HepG2 (cell line): ENCODE data around the gene SDR39U1. TPM values are rescaled to one million over a fixed set of nuclear protein-coding genes. Genes with fewer than 3 reads are reported as not detected.

ENCODE experiments used
- CC2D1A ChIP-seq: sonication (generic); formaldehyde crosslinking; IDR thresholded peaks from 2 replicates; pipeline ENCODE4 v1.8.1; 2023; ENCODE audit warnings: mild to moderate bottlenecking, missing genetic modification reagents
- GTF3A ChIP-seq: sonication (generic); formaldehyde crosslinking; conservative IDR thresholded peaks from 2 replicates; pipeline ENCODE4 v1.4.0; 2020; ENCODE audit warnings: mild to moderate bottlenecking, missing genetic modification reagents
- HIVEP1 ChIP-seq: sonication (generic); formaldehyde crosslinking; IDR thresholded peaks from 2 replicates; pipeline ENCODE4 v1.4.0; 2020; ENCODE audit warnings: mild to moderate bottlenecking, missing genetic modification reagents
- HMG20A ChIP-seq: IDR thresholded peaks from 2 replicates; pipeline ENCODE4 v1.6.1; 2016; ENCODE audit warnings: borderline replicate concordance
- KAT7 ChIP-seq: IDR thresholded peaks from 2 replicates; pipeline ENCODE4 v1.6.1; 2018; ENCODE audit warnings: borderline replicate concordance, missing compliant biosample characterization
- MAZ ChIP-seq, 2 experiments: sonication (generic) in 1 of 2; formaldehyde crosslinking in 1 of 2; IDR thresholded peaks; 2 replicates each; pipeline versions ENCODE4 v1.5.0 to v1.6.1; 2012 to 2020; ENCODE audit warnings: low read depth in 2 of 2, mild to moderate bottlenecking in 2 of 2, borderline replicate concordance in 1 of 2, improper control_type of control experiment in 1 of 2, low read length in 1 of 2, missing genetic modification reagents in 1 of 2, moderate library complexity in 1 of 2
- NRL ChIP-seq: sonication (generic); formaldehyde crosslinking; IDR thresholded peaks from 2 replicates; pipeline ENCODE4 v1.5.0; 2020; ENCODE audit warnings: missing genetic modification reagents, mild to moderate bottlenecking, moderate library complexity, borderline replicate concordance
- RBM22 ChIP-seq: fragments of 200-400 bp; formaldehyde crosslinking; optimal IDR thresholded peaks from 2 replicates; pipeline ENCODE3; 2017; ENCODE audit warnings: mild to moderate bottlenecking, low read length, moderate library complexity
- SAP130 ChIP-seq: IDR thresholded peaks from 2 replicates; pipeline ENCODE4 v1.6.1; 2016; ENCODE audit warnings: low read depth
- ZNF333 ChIP-seq: sonication (generic); formaldehyde crosslinking; IDR thresholded peaks from 2 replicates; pipeline ENCODE4 v1.4.0; 2020; ENCODE audit warnings: mild to moderate bottlenecking, missing genetic modification reagents, borderline replicate concordance
- ZNF354B ChIP-seq: sonication (generic); formaldehyde crosslinking; IDR thresholded peaks from 2 replicates; pipeline ENCODE4 v1.8.0; 2022; ENCODE audit warnings: mild to moderate bottlenecking, missing genetic modification reagents
- ZNF382 ChIP-seq: sonication (generic); formaldehyde crosslinking; IDR thresholded peaks from 2 replicates; pipeline ENCODE4 v1.5.0; 2020; ENCODE audit warnings: missing genetic modification reagents, mild to moderate bottlenecking, borderline replicate concordance
- ZNF605 ChIP-seq: sonication (generic); formaldehyde crosslinking; IDR thresholded peaks from 2 replicates; pipeline ENCODE4 v1.8.0; 2022; ENCODE audit warnings: mild to moderate bottlenecking, missing genetic modification reagents
- ZNF674 ChIP-seq: sonication (generic); formaldehyde crosslinking; IDR thresholded peaks from 2 replicates; pipeline ENCODE4 v1.5.0; 2020; ENCODE audit warnings: low read depth, mild to moderate bottlenecking, missing genetic modification reagents
- polyA plus RNA-seq, 8 experiments: library from polyadenylated mRNA; depleted of rRNA in 3 of 8; stranded (reverse) in 7 of 8; unstranded in 1 of 8; fragments of >200 nt; fragmentation: Illumina TruSeq in 4 of 8; extraction: Trizol in 4 of 8; gene quantifications; 2 replicates each; pipeline versions ENCODE4 v1.2.1 to v1.2.3, GENCODE V29; 2011 to 2016; ENCODE audit warnings: low read depth in 4 of 8, missing spikeins in 1 of 8, mixed read lengths in 1 of 8; ENCODE audit not compliant: insufficient read depth in 1 of 8
- total RNA-seq, 5 experiments: library from RNA; depleted of rRNA; stranded (reverse); fragments of >200 nt; fragmentation: Illumina TruSeq; extraction: Trizol; gene quantifications; 2 replicates each; pipeline ENCODE4 v1.2.3, GENCODE V29; 2016; ENCODE audit warnings: low read depth in 1 of 5
- TF ChIP-seq, protein P1 (sequence below): sonication (generic); formaldehyde crosslinking; IDR thresholded peaks from 2 replicates; pipeline ENCODE4 v1.8.0; 2022; ENCODE audit warnings: missing genetic modification reagents, mild to moderate bottlenecking, moderate library complexity, borderline replicate concordance
- TF ChIP-seq, protein P2 (sequence below): IDR thresholded peaks from 2 replicates; pipeline ENCODE4 v1.6.1; 2016
- TF ChIP-seq, protein P3 (sequence below): IDR thresholded peaks from 2 replicates; pipeline ENCODE4 v1.6.1; 2016; ENCODE audit warnings: missing genetic modification reagents, missing compliant biosample characterization
- TF ChIP-seq, protein P4 (sequence below): sonication (generic); formaldehyde crosslinking; IDR thresholded peaks from 2 replicates; pipeline ENCODE4 v1.4.0; 2020; ENCODE audit warnings: missing genetic modification reagents, borderline replicate concordance
- TF ChIP-seq, protein P5 (sequence below): sonication (generic); formaldehyde crosslinking; IDR thresholded peaks from 2 replicates; pipeline ENCODE4 v1.4.0; 2020; ENCODE audit warnings: low read depth, mild to moderate bottlenecking, missing genetic modification reagents

SDR39U1 gene
- total and polyA plus RNA-seq, 2 of the 13 experiments (the other 11 are each of a cell fraction or from before 2014, with no cell fraction given), result 34.4 to 129 TPM

DNA sequence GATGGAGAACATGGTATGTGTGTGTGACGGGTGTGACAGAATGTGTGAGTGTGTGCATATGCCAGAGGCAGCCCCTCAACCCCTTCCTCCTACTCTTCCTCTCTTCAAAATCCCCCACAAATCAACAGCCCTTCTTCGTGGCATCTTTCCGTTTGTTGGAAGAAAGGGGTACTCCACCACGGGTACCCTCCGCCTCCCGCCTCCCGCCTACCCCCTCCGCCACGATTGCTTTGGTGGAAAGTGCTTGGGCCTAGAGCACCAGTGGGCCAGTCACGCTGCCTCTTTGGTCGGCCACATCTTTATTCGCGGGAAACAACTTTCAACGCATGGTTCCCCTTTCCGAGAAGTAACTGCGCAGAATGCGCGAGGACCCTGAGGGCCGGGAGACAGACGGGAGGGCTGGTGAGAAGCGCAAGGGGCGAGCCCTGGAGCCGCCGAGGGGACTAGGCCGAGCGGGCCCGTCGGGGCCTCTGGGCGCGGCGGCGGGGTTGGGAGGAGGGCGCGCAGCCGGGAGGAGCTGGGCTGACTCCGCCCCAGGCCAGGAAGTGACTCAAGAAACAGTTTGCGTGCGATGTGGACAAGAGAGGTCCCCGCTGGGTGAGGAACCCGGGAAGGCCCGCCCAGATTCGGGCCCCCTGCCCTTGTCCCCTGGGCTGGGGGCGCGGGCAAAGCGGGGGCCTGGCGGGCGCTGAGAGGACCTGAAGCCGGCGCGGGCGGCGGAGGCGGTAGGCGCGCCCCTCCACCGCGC lies 13.0 kb downstream of the SDR39U1 start, which contains the start of the genes CBLN3 and KHNYN (continued):
- TF ChIP-seq, protein P1, sequence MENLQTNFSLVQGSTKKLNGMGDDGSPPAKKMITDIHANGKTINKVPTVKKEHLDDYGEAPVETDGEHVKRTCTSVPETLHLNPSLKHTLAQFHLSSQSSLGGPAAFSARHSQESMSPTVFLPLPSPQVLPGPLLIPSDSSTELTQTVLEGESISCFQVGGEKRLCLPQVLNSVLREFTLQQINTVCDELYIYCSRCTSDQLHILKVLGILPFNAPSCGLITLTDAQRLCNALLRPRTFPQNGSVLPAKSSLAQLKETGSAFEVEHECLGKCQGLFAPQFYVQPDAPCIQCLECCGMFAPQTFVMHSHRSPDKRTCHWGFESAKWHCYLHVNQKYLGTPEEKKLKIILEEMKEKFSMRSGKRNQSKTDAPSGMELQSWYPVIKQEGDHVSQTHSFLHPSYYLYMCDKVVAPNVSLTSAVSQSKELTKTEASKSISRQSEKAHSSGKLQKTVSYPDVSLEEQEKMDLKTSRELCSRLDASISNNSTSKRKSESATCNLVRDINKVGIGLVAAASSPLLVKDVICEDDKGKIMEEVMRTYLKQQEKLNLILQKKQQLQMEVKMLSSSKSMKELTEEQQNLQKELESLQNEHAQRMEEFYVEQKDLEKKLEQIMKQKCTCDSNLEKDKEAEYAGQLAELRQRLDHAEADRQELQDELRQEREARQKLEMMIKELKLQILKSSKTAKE (CRISPR knock-in tag), result no peak; the same call in 1 of the 2 replicates
- TF ChIP-seq ZNF605 (CRISPR knock-in tag) (peak; percentile 86), ZNF382 (CRISPR knock-in tag) (no peak), NRL (CRISPR knock-in tag) (no peak), HMG20A (CRISPR knock-in tag) (no peak; the same call in 1 of the 2 replicates), SAP130 (CRISPR knock-in tag) (peak; percentile 86), CC2D1A (peak; percentile 88; the same call in 1 of the 2 replicates), ZNF354B (CRISPR knock-in tag) (0 out of 2 replicates have a peak, but pooled peaks have one; percentile 4), ZNF333 (CRISPR knock-in tag) (peak; percentile 99), KAT7 (CRISPR knock-in tag) (peak; percentile 94; the same call in 1 of the 2 replicates), MAZ (IDR thresholded peaks at IDR 0.05; ENCODE audit: borderline replicate concordance, low read depth, low read length) (peak; percentile 79; the same call in 1 of the 2 replicates), MAZ (CRISPR knock-in tag; IDR thresholded peaks at IDR 0.05; ENCODE audit: low read depth) (peak; percentile 97), GTF3A (CRISPR knock-in tag) (no peak), RBM22 (peak; percentile 51), ZNF674 (peak; percentile 94), HIVEP1 (peak; percentile 95)
- TF ChIP-seq, protein P2, sequence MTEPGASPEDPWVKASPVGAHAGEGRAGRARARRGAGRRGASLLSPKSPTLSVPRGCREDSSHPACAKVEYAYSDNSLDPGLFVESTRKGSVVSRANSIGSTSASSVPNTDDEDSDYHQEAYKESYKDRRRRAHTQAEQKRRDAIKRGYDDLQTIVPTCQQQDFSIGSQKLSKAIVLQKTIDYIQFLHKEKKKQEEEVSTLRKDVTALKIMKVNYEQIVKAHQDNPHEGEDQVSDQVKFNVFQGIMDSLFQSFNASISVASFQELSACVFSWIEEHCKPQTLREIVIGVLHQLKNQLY (CRISPR knock-in tag), result no peak
- TF ChIP-seq, protein P3, sequence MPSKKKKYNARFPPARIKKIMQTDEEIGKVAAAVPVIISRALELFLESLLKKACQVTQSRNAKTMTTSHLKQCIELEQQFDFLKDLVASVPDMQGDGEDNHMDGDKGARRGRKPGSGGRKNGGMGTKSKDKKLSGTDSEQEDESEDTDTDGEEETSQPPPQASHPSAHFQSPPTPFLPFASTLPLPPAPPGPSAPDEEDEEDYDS (CRISPR knock-in tag), result peak; percentile 88
- TF ChIP-seq, protein P4, sequence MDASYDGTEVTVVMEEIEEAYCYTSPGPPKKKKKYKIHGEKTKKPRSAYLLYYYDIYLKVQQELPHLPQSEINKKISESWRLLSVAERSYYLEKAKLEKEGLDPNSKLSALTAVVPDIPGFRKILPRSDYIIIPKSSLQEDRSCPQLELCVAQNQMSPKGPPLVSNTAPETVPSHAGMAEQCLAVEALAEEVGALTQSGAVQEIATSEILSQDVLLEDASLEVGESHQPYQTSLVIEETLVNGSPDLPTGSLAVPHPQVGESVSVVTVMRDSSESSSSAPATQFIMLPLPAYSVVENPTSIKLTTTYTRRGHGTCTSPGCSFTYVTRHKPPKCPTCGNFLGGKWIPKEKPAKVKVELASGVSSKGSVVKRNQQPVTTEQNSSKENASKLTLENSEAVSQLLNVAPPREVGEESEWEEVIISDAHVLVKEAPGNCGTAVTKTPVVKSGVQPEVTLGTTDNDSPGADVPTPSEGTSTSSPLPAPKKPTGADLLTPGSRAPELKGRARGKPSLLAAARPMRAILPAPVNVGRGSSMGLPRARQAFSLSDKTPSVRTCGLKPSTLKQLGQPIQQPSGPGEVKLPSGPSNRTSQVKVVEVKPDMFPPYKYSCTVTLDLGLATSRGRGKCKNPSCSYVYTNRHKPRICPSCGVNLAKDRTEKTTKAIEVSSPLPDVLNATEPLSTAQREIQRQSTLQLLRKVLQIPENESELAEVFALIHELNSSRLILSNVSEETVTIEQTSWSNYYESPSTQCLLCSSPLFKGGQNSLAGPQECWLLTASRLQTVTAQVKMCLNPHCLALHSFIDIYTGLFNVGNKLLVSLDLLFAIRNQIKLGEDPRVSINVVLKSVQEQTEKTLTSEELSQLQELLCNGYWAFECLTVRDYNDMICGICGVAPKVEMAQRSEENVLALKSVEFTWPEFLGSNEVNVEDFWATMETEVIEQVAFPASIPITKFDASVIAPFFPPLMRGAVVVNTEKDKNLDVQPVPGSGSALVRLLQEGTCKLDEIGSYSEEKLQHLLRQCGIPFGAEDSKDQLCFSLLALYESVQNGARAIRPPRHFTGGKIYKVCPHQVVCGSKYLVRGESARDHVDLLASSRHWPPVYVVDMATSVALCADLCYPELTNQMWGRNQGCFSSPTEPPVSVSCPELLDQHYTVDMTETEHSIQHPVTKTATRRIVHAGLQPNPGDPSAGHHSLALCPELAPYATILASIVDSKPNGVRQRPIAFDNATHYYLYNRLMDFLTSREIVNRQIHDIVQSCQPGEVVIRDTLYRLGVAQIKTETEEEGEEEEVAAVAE (CRISPR knock-in tag), result peak; percentile 76
- TF ChIP-seq, protein P5, sequence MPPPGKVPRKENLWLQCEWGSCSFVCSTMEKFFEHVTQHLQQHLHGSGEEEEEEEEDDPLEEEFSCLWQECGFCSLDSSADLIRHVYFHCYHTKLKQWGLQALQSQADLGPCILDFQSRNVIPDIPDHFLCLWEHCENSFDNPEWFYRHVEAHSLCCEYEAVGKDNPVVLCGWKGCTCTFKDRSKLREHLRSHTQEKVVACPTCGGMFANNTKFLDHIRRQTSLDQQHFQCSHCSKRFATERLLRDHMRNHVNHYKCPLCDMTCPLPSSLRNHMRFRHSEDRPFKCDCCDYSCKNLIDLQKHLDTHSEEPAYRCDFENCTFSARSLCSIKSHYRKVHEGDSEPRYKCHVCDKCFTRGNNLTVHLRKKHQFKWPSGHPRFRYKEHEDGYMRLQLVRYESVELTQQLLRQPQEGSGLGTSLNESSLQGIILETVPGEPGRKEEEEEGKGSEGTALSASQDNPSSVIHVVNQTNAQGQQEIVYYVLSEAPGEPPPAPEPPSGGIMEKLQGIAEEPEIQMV (CRISPR knock-in tag), result 0 out of 2 replicates have a peak, but pooled peaks have one; percentile 43
